Osteoblast (primary cell): Measurements from ENCODE around the gene PARP4. TPM values are rescaled to one million over a fixed set of nuclear protein-coding genes. Genes with fewer than 3 reads are reported as not detected.
"Not testable (repeated sequence)": the region's sequence is repeated elsewhere in the genome, so short reads cannot be mapped to it uniquely, and the experiment has no call there.

Experiments used
- DNase-seq: peaks from one replicate; pipeline ENCODE4 v3.0.0; 2011; ENCODE audit warnings: low spot score, mixed read lengths; ENCODE audit not compliant: insufficient read length; ENCODE audit errors: missing footprints
- H2AFZ ChIP-seq: 2 replicates; pipeline ENCODE4 v1.6.0; 2011; ENCODE audit warnings: mild to moderate bottlenecking, low read length
- H3K27ac ChIP-seq: 2 replicates; pipeline ENCODE4 v1.5.1; 2011; ENCODE audit warnings: mild to moderate bottlenecking, low read depth, low read length, moderate library complexity
- H3K27me3 ChIP-seq: 2 replicates; pipeline ENCODE4 v1.6.0; 2012; ENCODE audit warnings: mild to moderate bottlenecking, control low read depth, inconsistent platforms, low read length, moderate library complexity; ENCODE audit not compliant: insufficient read depth
- H3K36me3 ChIP-seq: 2 replicates; pipeline ENCODE4 v1.5.1; 2011; ENCODE audit warnings: mild to moderate bottlenecking, low read length, control low read depth, moderate library complexity; ENCODE audit not compliant: insufficient read depth
- H3K4me1 ChIP-seq: 2 replicates; pipeline ENCODE4 v1.5.1; 2011; ENCODE audit warnings: mild to moderate bottlenecking, low read length, control low read depth, moderate library complexity; ENCODE audit not compliant: insufficient read depth
- H3K4me2 ChIP-seq: 2 replicates; pipeline ENCODE4 v1.6.0; 2011; ENCODE audit warnings: mild to moderate bottlenecking, low read length; ENCODE audit not compliant: insufficient read depth
- H3K4me3 ChIP-seq: fragments of 200-600 bp; sonication (generic); 3 replicates; pipeline ENCODE4 v1.5.1; 2012; ENCODE audit warnings: mild to moderate bottlenecking, low read length, inconsistent platforms; ENCODE audit not compliant: insufficient read depth
- H3K79me2 ChIP-seq: 2 replicates; pipeline ENCODE4 v1.6.0; 2012; ENCODE audit warnings: mild to moderate bottlenecking, low read length, control low read depth, inconsistent platforms; ENCODE audit not compliant: insufficient read depth
- H3K9me3 ChIP-seq: 2 replicates; pipeline ENCODE4 v1.5.1; 2011; ENCODE audit warnings: low read depth, low read length, control low read depth
- H4K20me1 ChIP-seq: 2 replicates; pipeline ENCODE4 v1.6.0; 2012; ENCODE audit warnings: mild to moderate bottlenecking, low read length, control low read depth; ENCODE audit not compliant: insufficient read depth
- total RNA-seq: library from RNA; depleted of rRNA; stranded (reverse); fragments of >200 nt; gene quantifications from 2 replicates; pipeline ENCODE4 v1.2.3, GENCODE V29; 2012
- TF ChIP-seq, protein P1 (sequence below): IDR thresholded peaks from 2 replicates; pipeline ENCODE4 v1.5.1; 2011; ENCODE audit warnings: mild to moderate bottlenecking, low read depth, low read length, moderate library complexity; ENCODE audit errors: extremely low read depth

PARP4 gene
- total RNA-seq, 1 donor = 63.0 TPM

DNA sequence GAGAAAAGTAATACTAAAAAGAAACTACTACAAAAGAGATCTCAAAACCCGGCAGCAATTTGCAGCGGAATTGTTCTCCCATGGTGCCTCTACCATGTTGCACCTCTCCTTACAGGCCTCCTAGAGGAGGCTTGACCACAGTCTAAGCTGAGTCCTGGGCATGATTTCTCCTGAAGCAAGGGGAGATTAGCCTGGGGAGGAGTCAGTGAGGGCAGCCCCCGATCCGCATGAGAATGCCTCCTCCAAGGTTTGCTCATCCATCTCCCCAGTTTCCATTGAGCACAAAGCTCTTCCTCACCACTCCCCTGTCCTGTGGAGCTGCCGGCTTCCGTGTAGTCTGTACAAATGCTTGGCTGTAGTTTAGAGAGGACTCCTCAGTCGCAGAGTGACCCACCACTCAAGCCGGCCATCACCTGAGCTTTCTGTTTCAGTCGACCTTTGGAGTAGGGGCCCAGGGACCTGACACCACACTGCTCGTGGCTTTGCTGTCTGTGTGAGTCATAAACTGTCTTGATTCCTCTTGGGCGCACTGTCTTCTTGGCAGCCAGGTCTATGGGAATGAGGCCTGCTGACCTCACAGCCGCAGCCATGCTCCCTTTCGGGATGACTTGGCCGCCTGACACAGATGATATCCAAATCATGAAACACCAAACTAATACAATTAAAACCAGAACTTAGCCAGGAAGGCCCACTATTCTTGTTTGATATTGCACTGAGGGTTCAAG, 130.9 kb downstream of the PARP4 start:
- Histone ChIP-seq H3K4me1 (no peaks in the 10 kb centered on the region), H3K79me2 (no peaks in the 10 kb centered on the region), H2AFZ (no peak overlapping the region), H3K4me2 (no peak overlapping the region), H3K36me3 (no peaks in the 10 kb centered on the region), H3K27me3 (peaks cover 7% of the 10 kb centered on the region), H3K27ac (no peak overlapping the region), H4K20me1 (no peaks in the 10 kb centered on the region), H3K9me3 (no peaks in the 10 kb centered on the region), H3K4me3 (no peak overlapping the region)
- DNase-seq = no peak
- TF ChIP-seq, protein P1, sequence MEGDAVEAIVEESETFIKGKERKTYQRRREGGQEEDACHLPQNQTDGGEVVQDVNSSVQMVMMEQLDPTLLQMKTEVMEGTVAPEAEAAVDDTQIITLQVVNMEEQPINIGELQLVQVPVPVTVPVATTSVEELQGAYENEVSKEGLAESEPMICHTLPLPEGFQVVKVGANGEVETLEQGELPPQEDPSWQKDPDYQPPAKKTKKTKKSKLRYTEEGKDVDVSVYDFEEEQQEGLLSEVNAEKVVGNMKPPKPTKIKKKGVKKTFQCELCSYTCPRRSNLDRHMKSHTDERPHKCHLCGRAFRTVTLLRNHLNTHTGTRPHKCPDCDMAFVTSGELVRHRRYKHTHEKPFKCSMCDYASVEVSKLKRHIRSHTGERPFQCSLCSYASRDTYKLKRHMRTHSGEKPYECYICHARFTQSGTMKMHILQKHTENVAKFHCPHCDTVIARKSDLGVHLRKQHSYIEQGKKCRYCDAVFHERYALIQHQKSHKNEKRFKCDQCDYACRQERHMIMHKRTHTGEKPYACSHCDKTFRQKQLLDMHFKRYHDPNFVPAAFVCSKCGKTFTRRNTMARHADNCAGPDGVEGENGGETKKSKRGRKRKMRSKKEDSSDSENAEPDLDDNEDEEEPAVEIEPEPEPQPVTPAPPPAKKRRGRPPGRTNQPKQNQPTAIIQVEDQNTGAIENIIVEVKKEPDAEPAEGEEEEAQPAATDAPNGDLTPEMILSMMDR = no peak

DNA sequence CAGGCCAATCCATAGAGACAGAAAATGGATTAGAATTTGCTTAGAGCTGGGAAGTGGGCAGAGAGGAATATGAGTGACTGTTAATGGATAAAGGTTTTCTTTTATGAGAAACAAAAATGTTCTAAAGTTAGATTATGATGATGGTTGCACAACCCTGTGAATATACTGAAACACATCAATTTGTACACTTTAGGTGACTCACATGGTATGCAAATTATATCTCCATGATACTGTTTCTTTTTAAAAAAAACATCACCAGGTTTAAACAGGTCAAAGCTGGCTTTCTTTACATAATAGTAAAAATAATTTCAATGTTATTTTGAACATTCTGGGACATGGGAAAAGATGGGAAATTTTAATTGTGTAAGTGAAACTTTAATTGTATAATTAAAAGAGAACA, 131.7 kb downstream of the PARP4 start:
- H3K27ac ChIP-seq, H3K4me1 ChIP-seq, H3K79me2 ChIP-seq, H3K27me3 ChIP-seq, H3K4me2 ChIP-seq, DNase-seq, H2AFZ ChIP-seq, H3K36me3 ChIP-seq, H4K20me1 ChIP-seq, H3K4me3 ChIP-seq, H3K9me3 ChIP-seq: not testable (repeated sequence)

DNA sequence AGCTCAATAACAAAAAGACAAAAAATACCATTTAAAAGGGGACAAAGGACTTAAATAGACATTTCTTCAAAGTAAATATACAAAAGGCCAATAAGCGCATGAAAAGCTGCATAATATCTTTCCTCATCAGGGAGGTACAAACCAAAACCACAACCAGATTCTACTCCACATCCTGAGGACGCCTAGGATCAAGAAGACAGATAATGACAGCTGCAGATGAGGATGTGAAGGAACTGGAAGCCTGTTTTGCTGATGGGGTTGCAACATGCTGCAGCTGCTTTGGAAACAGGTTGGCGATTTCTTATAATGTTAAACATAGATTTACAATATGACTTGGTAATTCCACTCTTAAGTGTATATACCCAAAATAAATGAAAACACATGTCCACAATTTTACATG, 132.4 kb downstream of the PARP4 start:
- H3K9me3 ChIP-seq, H3K4me1 ChIP-seq, DNase-seq, H3K36me3 ChIP-seq, H3K27me3 ChIP-seq, H3K27ac ChIP-seq, H2AFZ ChIP-seq, H3K4me2 ChIP-seq, H4K20me1 ChIP-seq, H3K79me2 ChIP-seq, H3K4me3 ChIP-seq: not testable (repeated sequence)

DNA sequence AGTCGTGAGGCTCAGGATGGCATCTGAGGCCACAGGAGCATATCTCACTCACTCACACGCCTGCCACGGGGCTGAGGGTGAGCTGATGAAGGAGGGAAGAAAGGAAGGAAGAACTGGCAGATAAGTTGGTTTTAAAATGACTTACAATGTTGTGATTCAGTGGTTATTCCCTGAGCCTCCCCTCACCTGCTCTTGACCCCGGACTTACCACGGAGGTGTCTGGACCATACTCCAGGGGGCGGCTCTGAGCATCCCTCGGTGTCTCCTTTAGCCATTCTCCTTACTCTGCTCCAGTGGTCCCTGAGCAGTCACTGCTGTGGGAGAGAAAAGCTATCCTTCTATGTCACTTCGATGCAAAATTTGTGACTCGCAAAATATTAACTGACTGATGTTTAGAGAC, 141.3 kb downstream of the PARP4 start:
- H3K36me3 ChIP-seq, H3K4me2 ChIP-seq, H2AFZ ChIP-seq, H4K20me1 ChIP-seq, H3K9me3 ChIP-seq, DNase-seq, H3K4me1 ChIP-seq, H3K79me2 ChIP-seq, H3K27ac ChIP-seq, H3K27me3 ChIP-seq, H3K4me3 ChIP-seq: not testable (repeated sequence)

Other genes starting within 250 kb of the PARP4 start
- gene C1QTNF9, start 203.2 kb downstream of the PARP4 start, total RNA-seq = under 0.01 TPM in 1 of 2 replicates, not detected in the other
- under 0.01 TPM in 1 of 2 replicates, not detected in the other for gene ATP12A, start 167.6 kb upstream of the PARP4 start, total RNA-seq